Common myeloid progenitor, CD34-positive (primary cell): ENCODE data around the gene NUTF2.
A peak's percentile ranks its signal among the peaks of the same experiment; 100 is the strongest.
"Not testable (repeated sequence)": the region's sequence is repeated elsewhere in the genome, so short reads cannot be mapped to it uniquely, and the experiment has no call there.

Source experiments
- CTCF ChIA-PET: fragments of 350-600 bp; sonication (Branson Sonifier 250); formaldehyde crosslinking; loops from one replicate; lab custom pipeline; 2021; ENCODE audit warnings: antibody characterized with exemption; lab: Charles Lee
- POLR2A ChIA-PET: fragments of 350-600 bp; sonication (Branson Sonifier 250); formaldehyde crosslinking; loops from one replicate; lab custom pipeline; 2021; ENCODE audit warnings: antibody characterized with exemption; lab: Charles Lee
- DNase-seq, 3 donors: peaks; one replicate each; pipeline versions ENCODE4 v3.0.0 to v3.0.0-alpha.2; 2013
- H3K27ac ChIP-seq, 2 experiments: 1 replicate in 1 of 2; 2 replicates in 1 of 2; pipeline ENCODE4 v1.7.0; 2013; ENCODE audit warnings: inconsistent platforms in 2 of 2, low read length in 2 of 2, mild to moderate bottlenecking in 2 of 2, low read depth in 1 of 2, moderate library complexity in 1 of 2; ENCODE audit not compliant: severe bottlenecking in 2 of 2, insufficient read depth in 1 of 2, poor library complexity in 1 of 2
- H3K27me3 ChIP-seq, 5 experiments: replicated peaks in 2 of 5; 1 replicate in 3 of 5; 2 replicates in 2 of 5; pipeline versions ENCODE4 v1.6.1 to v1.7.0; 2013; ENCODE audit warnings: low read length in 4 of 5, mild to moderate bottlenecking in 2 of 5, moderate library complexity in 2 of 5, inconsistent platforms in 1 of 5; ENCODE audit not compliant: insufficient read depth in 5 of 5, control insufficient read depth in 4 of 5
- H3K36me3 ChIP-seq, 4 experiments: 1 replicate in 2 of 4; 2 replicates in 2 of 4; pipeline versions ENCODE4 v1.6.1 to v1.7.0; 2013; ENCODE audit warnings: low read length in 3 of 4, control low read depth in 1 of 4, mild to moderate bottlenecking in 1 of 4; ENCODE audit not compliant: control insufficient read depth in 4 of 4, insufficient read depth in 4 of 4
- H3K4me1 ChIP-seq, 4 experiments: 1 replicate in 3 of 4; 2 replicates in 1 of 4; pipeline versions ENCODE4 v1.6.1 to v1.7.1; 2013; ENCODE audit warnings: low read length in 3 of 4, mild to moderate bottlenecking in 3 of 4, control low read depth in 1 of 4, inconsistent platforms in 1 of 4, moderate library complexity in 1 of 4; ENCODE audit not compliant: control insufficient read depth in 4 of 4, insufficient read depth in 4 of 4; ENCODE audit errors: control extremely low read depth in 1 of 4
- H3K4me3 ChIP-seq, 7 experiments: 1 replicate in 4 of 7; 2 replicates in 3 of 7; pipeline versions ENCODE4 v1.5.1 to v1.7.0; 2013; ENCODE audit warnings: mild to moderate bottlenecking in 7 of 7, low read length in 6 of 7, moderate library complexity in 6 of 7, inconsistent platforms in 2 of 7, low read depth in 2 of 7, control low read depth in 1 of 7; ENCODE audit not compliant: insufficient read depth in 4 of 7, control insufficient read depth in 1 of 7; ENCODE audit errors: extremely low read depth in 1 of 7
- H3K9me3 ChIP-seq, 5 experiments: 1 replicate in 4 of 5; 2 replicates in 1 of 5; pipeline versions ENCODE4 v1.6.1 to v1.7.1; 2013; ENCODE audit warnings: low read length in 4 of 5, mild to moderate bottlenecking in 2 of 5, inconsistent platforms in 1 of 5, low read depth in 1 of 5, moderate library complexity in 1 of 5; ENCODE audit not compliant: control insufficient read depth in 4 of 5, insufficient read depth in 2 of 5; ENCODE audit errors: control extremely low read depth in 1 of 5
- WGBS: methylation state at CpG from one replicate; pipeline ENCODE4 v1.1.5; 2013; ENCODE audit not compliant: insufficient coverage; 5-methylcytosine and 5-hydroxymethylcytosine counted together

Gene NUTF2

GRCh38 chr16:67915496-67915769 is 68.7 kb downstream of the NUTF2 start:
- H3K27ac ChIP-seq, H3K4me1 ChIP-seq, H3K27me3 ChIP-seq, DNase-seq, POLR2A ChIA-PET, H3K4me3 ChIP-seq, H3K9me3 ChIP-seq: not testable (repeated sequence)
- peaks cover 11 to 63% (median 37%) of the 10 kb centered on the region in 4 experiments for H3K36me3 ChIP-seq
- 100% methylated on average over 1 of the region's 2 CpGs for WGBS
- CTCF ChIA-PET: interaction anchor here (1.1 to 22.4 kb wide), 5 partner anchors 11 to 243 kb away, joined by 4 to 216 read pairs (median 9); partner anchors contain the start of genes NRN1L and PSKH1

GRCh38 chr16:67915831-67916723 is 69.3 kb downstream of the NUTF2 start:
- H3K27ac ChIP-seq: no peak overlapping the region
- peaks cover 11 to 59% (median 35%) of the 10 kb centered on the region in 4 experiments for H3K36me3 ChIP-seq
- H3K27me3 ChIP-seq: no peaks in the 10 kb centered on the region
- DNase-seq: no peak
- WGBS: 91% methylated on average over 3 of the region's 7 CpGs
- H3K4me1 ChIP-seq: peaks cover 0 to under 1% (median 0%) of the 10 kb centered on the region in 4 experiments
- H3K4me3 ChIP-seq: no peak overlapping the region
- no peaks in the 10 kb centered on the region for H3K9me3 ChIP-seq
- ChIA-PET POLR2A (no interaction called here), CTCF (interaction anchor here (1.1 to 22.4 kb wide), 8 partner anchors 8 to 244 kb away, joined by 3 to 216 read pairs (median 6); partner anchors contain the start of genes NRN1L and PSKH1)

- ChIA-PET CTCF (interaction anchor here (1.0 to 22.4 kb wide), 7 partner anchors 9 to 34 kb away, joined by 3 to 359 read pairs (median 3); partner anchors contain the start of genes EDC4, NRN1L and PSKH1), POLR2A (no interaction called here)
- H3K9me3 ChIP-seq: no peaks in the 10 kb centered on the region
- H3K27ac ChIP-seq: no peak overlapping the region
- H3K27me3 ChIP-seq: no peaks in the 10 kb centered on the region
- peaks cover 8 to 49% (median 27%) of the 10 kb centered on the region in 4 experiments for H3K36me3 ChIP-seq
- DNase-seq: no peak
- WGBS: 78% methylated on average over 6 of the region's 6 CpGs
- H3K4me3 ChIP-seq: no peak overlapping the region
- peaks cover 0 to 9% (median 3%) of the 10 kb centered on the region in 4 experiments for H3K4me1 ChIP-seq
Observed at GRCh38 chr16:67917140-67917851, 70.6 kb downstream of the NUTF2 start.

- Histone ChIP-seq H3K4me3 (no peak overlapping the region), H3K36me3 (peaks cover 8 to 48% (median 26%) of the 10 kb centered on the region in 4 experiments), H3K27ac (no peak overlapping the region), H3K27me3 (no peaks in the 10 kb centered on the region), H3K4me1 (peaks cover 0 to 14% (median 3%) of the 10 kb centered on the region in 4 experiments), H3K9me3 (no peaks in the 10 kb centered on the region)
- POLR2A ChIA-PET: no interaction called here
- CTCF ChIA-PET: interaction anchor here (0.7 to 21.3 kb wide), 4 partner anchors 8 to 246 kb away, joined by 3 to 359 read pairs (median 3); partner anchors contain the start of genes EDC4 and NRN1L
- 97% methylated on average over 3 of the region's 4 CpGs for WGBS
- no peak for DNase-seq
Observed at GRCh38 chr16:67917852-67918236, 71.1 kb downstream of the NUTF2 start.

GRCh38 chr16:67919622-67920221 is 73.0 kb downstream of the NUTF2 start:
- Histone ChIP-seq H3K27me3 (no peaks in the 10 kb centered on the region), H3K4me1 (peaks cover 0 to 15% (median 3%) of the 10 kb centered on the region in 4 experiments), H3K9me3 (no peaks in the 10 kb centered on the region), H3K36me3 (peaks cover 8 to 51% (median 30%) of the 10 kb centered on the region in 4 experiments), H3K4me3 (no peak overlapping the region), H3K27ac (peak overlapping the region in 1 of 2 experiments; percentile 15)
- DNase-seq: peak in 2 of 3 donors; percentile 36 to 39
- CTCF ChIA-PET: interaction anchor here (1.1 to 21.3 kb wide), 5 partner anchors 16 to 82 kb away, joined by 3 to 359 read pairs (median 3); partner anchors contain the start of genes EDC4 and NRN1L
- 98% methylated on average over 5 of the region's 6 CpGs for WGBS
- POLR2A ChIA-PET: no interaction called here
